GM19463 (cell line): Measurements from ENCODE around the gene PLXNA4.

Experiments
- ATAC-seq: cut with Tn5 transposase; IDR thresholded peaks from one replicate; pipeline ENCODE4 v1.9.1; 2021; ENCODE audit warnings: mild to moderate bottlenecking, moderate library complexity; ENCODE audit not compliant: unreplicated experiment

PLXNA4 gene

GRCh38 chr7:132336797-132337196, 239.5 kb downstream of the PLXNA4 start:
- no peak for ATAC-seq

- no peak for ATAC-seq
Observed at GRCh38 chr7:132333301-132333700, 243.0 kb downstream of the PLXNA4 start.

- no peak for ATAC-seq
Observed at GRCh38 chr7:132328760-132329159, 247.5 kb downstream of the PLXNA4 start.

- no peak for ATAC-seq
Observed at GRCh38 chr7:132328047-132328620, 248.1 kb downstream of the PLXNA4 start.

GRCh38 chr7:132326878-132327589, 249.2 kb downstream of the PLXNA4 start:
- ATAC-seq, result no peak

- no peak for ATAC-seq
Observed at GRCh38 chr7:132322970-132323369, 253.3 kb downstream of the PLXNA4 start.

- ATAC-seq, result no peak
Observed at GRCh38 chr7:132321387-132321786, 254.9 kb downstream of the PLXNA4 start.

GRCh38 chr7:132319481-132319880, 256.8 kb downstream of the PLXNA4 start:
- no peak for ATAC-seq

GRCh38 chr7:132318352-132319318, 257.6 kb downstream of the PLXNA4 start:
- ATAC-seq, result peak; percentile 88

- no peak for ATAC-seq
Observed at GRCh38 chr7:132317701-132318351, 258.4 kb downstream of the PLXNA4 start.

- ATAC-seq, result no peak
Observed at GRCh38 chr7:132312531-132313055, 263.7 kb downstream of the PLXNA4 start.

- no peak for ATAC-seq
Observed at GRCh38 chr7:132311733-132312132, 264.5 kb downstream of the PLXNA4 start.

- no peak for ATAC-seq
Observed at GRCh38 chr7:132309102-132309805, 267.0 kb downstream of the PLXNA4 start.

- ATAC-seq, result no peak
Observed at GRCh38 chr7:132307465-132307864, 268.8 kb downstream of the PLXNA4 start.

- no peak for ATAC-seq
Observed at GRCh38 chr7:132300599-132301277, 275.5 kb downstream of the PLXNA4 start.

- ATAC-seq, result no peak
Observed at GRCh38 chr7:132298790-132299189, 277.5 kb downstream of the PLXNA4 start.

GRCh38 chr7:132296820-132297219, 279.4 kb downstream of the PLXNA4 start:
- ATAC-seq, result no peak

GRCh38 chr7:132295175-132295574, 281.1 kb downstream of the PLXNA4 start:
- ATAC-seq, result no peak

GRCh38 chr7:132292803-132293202, 283.5 kb downstream of the PLXNA4 start:
- no peak for ATAC-seq

GRCh38 chr7:132291481-132291880, 284.8 kb downstream of the PLXNA4 start:
- ATAC-seq, result no peak
